Activated CD8-positive, alpha-beta memory T cell treated with anti-CD3 and anti-CD28 coated beads for 24 hours (primary cell): ENCODE measurements around the gene SAMSN1.
A peak's percentile ranks its signal among the peaks of the same experiment; 100 is the strongest.
"Not testable (repeated sequence)": the region's sequence is repeated elsewhere in the genome, so short reads cannot be mapped to it uniquely, and the experiment has no call there.

Experiments used
- DNase-seq: peaks from one replicate; pipeline ENCODE4 v3.0.0-alpha.2; 2020

The SAMSN1 gene

GRCh38 chr21:14527696-14528652, 18.1 kb downstream of the SAMSN1 start:
- DNase-seq: no peak

- no peak for DNase-seq
These were observed 19.0 kb downstream of the SAMSN1 start for GRCh38 chr21:14526836-14527695.

GRCh38 chr21:14526199-14526598, 19.9 kb downstream of the SAMSN1 start:
- no peak for DNase-seq

- peak; percentile 79 for DNase-seq
These were observed 22.9 kb downstream of the SAMSN1 start for GRCh38 chr21:14523234-14523633.

- no peak for DNase-seq
These were observed 23.4 kb downstream of the SAMSN1 start for GRCh38 chr21:14522736-14523135.

- no peak for DNase-seq
These were observed 25.6 kb downstream of the SAMSN1 start for GRCh38 chr21:14520535-14520934.

- no peak for DNase-seq
These were observed 27.1 kb downstream of the SAMSN1 start for GRCh38 chr21:14519000-14519399.

- DNase-seq: no peak
These were observed 32.3 kb downstream of the SAMSN1 start for GRCh38 chr21:14513804-14514203.

GRCh38 chr21:14506859-14507457, 39.2 kb downstream of the SAMSN1 start:
- DNase-seq: not testable (repeated sequence)

GRCh38 chr21:14500873-14501272, 45.2 kb downstream of the SAMSN1 start:
- DNase-seq: no peak

GRCh38 chr21:14499316-14499715, 46.8 kb downstream of the SAMSN1 start:
- no peak for DNase-seq

GRCh38 chr21:14497825-14498224, 48.3 kb downstream of the SAMSN1 start:
- DNase-seq: no peak

- DNase-seq: no peak
These were observed 51.0 kb downstream of the SAMSN1 start for GRCh38 chr21:14495075-14495474.

- DNase-seq: not testable (repeated sequence)
These were observed 51.9 kb downstream of the SAMSN1 start for GRCh38 chr21:14494181-14494580.

GRCh38 chr21:14493731-14494130, 52.4 kb downstream of the SAMSN1 start:
- no peak for DNase-seq

- no peak for DNase-seq
These were observed 53.2 kb downstream of the SAMSN1 start for GRCh38 chr21:14492931-14493330.

- DNase-seq: no peak
These were observed 54.8 kb downstream of the SAMSN1 start for GRCh38 chr21:14491269-14491681.

- no peak for DNase-seq
These were observed 57.4 kb downstream of the SAMSN1 start for GRCh38 chr21:14488672-14489204.

GRCh38 chr21:14487490-14488432, 58.4 kb downstream of the SAMSN1 start:
- DNase-seq: no peak

GRCh38 chr21:14486869-14487268, 59.2 kb downstream of the SAMSN1 start:
- no peak for DNase-seq

GRCh38 chr21:14484188-14485009, 61.7 kb downstream of the SAMSN1 start:
- DNase-seq: no peak
